Vagina (tissue), 2 donors: ENCODE measurements around the gene MSI2. TPM values are rescaled to one million over a fixed set of nuclear protein-coding genes. Genes with fewer than 3 reads are reported as not detected.

Experiments
- DNase-seq, 2 donors: peaks; one replicate each; pipeline ENCODE4 v3.0.0-alpha.2; 2017; ENCODE audit errors: extremely low spot score in 2 of 2
- H3K27ac ChIP-seq: fragments of 200-600 bp; sonication (generic); one replicate; pipeline ENCODE4 v1.5.1; 2019
- H3K27me3 ChIP-seq: fragments of 200-600 bp; sonication (generic); one replicate; pipeline ENCODE4 v1.5.1; 2019
- H3K36me3 ChIP-seq, 2 donors: fragments of 200-600 bp; sonication (generic); one replicate each; pipeline ENCODE4 v1.5.1; 2017 to 2019
- H3K4me1 ChIP-seq: fragments of 200-600 bp; sonication (generic); one replicate; pipeline ENCODE4 v1.5.1; 2019
- H3K4me3 ChIP-seq, 2 donors: fragments of 200-600 bp; sonication (generic); 1 replicate in 1 of 2; 2 replicates in 1 of 2; pipeline ENCODE4 v1.5.1; 2016 to 2019
- H3K9me3 ChIP-seq: fragments of 200-600 bp; sonication (generic); one replicate; pipeline ENCODE4 v1.5.1; 2019
- POLR2A ChIP-seq, 2 donors: fragments of 450-650 bp; IDR thresholded peaks; one replicate each; pipeline ENCODE4 v1.6.1; 2017; ENCODE audit warnings: antibody characterized with exemption in 2 of 2, mild to moderate bottlenecking in 2 of 2, moderate library complexity in 2 of 2
- POLR2AphosphoS5 ChIP-seq, 2 donors: sonication (generic); formaldehyde crosslinking; IDR thresholded peaks; one replicate each; pipeline ENCODE4 v1.9.0; 2017; ENCODE audit warnings: antibody characterized with exemption in 2 of 2, mild to moderate bottlenecking in 2 of 2, low read depth in 1 of 2; ENCODE audit not compliant: insufficient read depth in 1 of 2
- intact Hi-C: fragments of 100-400 bp; cut with DNase I; formaldehyde crosslinking; loops from one replicate; pipeline ENCODE4 v1.15.1; 2023
- total RNA-seq: library from RNA; depleted of rRNA; stranded (reverse); fragments of >200 nt; gene quantifications from one replicate; pipeline ENCODE4 v1.2.3, GENCODE V29; 2016
- TF ChIP-seq, protein P1 (sequence below), 3 experiments: fragments of 450-650 bp in 2 of 3; fragments of 200-600 bp in 1 of 3; sonication (generic) in 1 of 3; IDR thresholded peaks; one replicate each; pipeline ENCODE4 v1.5.1; 2017 to 2019; ENCODE audit warnings: antibody characterized with exemption in 3 of 3, mild to moderate bottlenecking in 2 of 3, moderate library complexity in 2 of 3

MSI2 gene
- total RNA-seq, 1 donor from 2014 or later = 27.3 TPM

DNA sequence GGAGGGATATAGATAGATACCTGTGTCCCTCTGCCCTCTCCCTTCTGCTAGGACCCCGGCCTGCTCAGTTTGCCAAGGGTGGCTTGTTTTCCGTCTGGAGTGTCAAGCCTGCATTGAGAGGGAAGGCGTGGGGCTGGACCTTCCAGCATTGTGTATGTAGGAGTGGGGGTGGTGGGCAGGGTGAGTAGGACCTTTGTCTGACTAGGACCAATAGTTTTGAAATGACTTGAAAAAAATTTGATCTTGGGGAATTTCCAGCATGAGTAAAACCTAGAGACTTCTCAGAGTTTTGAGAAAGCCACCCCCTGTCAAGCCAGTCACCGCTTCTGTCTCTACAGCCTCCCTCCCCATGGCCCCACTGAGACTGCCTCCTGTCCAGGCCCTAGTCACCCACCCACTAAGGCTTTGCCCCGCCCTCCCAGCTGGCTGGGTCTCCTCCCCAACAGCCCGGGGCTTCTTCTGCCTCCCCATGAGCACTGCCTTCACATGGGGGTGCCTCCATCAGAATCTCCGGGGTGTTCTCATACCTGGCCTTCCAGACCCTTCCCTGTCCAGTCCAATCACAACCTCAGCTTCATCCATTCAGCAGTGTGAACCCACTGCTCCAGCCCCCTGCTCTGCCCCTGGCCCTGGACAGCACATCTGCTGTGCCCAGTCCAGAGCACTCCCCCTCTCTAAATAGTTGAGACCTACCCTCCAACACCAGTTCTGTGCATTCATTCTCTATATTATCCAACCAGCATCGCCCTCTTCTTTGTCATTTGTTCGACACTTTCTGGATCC, 207.0 kb downstream of the MSI2 start:
- Histone ChIP-seq H3K27me3 (no peaks in the 10 kb centered on the region), H3K36me3 (no peaks in the 10 kb centered on the region), H3K27ac (no peak overlapping the region), H3K9me3 (no peaks in the 10 kb centered on the region), H3K4me1 (peaks cover 4% of the 10 kb centered on the region), H3K4me3 (no peak overlapping the region)
- DNase-seq = no peak
- intact Hi-C loops = no loop called here
- TF ChIP-seq POLR2A (IDR thresholded peaks at IDR 0.05) (no peak), POLR2AphosphoS5 (IDR thresholded peaks at IDR 0.05; ENCODE audit: insufficient read depth in 1 of 2, low read depth in 1 of 2) (no peak)
- TF ChIP-seq, protein P1, sequence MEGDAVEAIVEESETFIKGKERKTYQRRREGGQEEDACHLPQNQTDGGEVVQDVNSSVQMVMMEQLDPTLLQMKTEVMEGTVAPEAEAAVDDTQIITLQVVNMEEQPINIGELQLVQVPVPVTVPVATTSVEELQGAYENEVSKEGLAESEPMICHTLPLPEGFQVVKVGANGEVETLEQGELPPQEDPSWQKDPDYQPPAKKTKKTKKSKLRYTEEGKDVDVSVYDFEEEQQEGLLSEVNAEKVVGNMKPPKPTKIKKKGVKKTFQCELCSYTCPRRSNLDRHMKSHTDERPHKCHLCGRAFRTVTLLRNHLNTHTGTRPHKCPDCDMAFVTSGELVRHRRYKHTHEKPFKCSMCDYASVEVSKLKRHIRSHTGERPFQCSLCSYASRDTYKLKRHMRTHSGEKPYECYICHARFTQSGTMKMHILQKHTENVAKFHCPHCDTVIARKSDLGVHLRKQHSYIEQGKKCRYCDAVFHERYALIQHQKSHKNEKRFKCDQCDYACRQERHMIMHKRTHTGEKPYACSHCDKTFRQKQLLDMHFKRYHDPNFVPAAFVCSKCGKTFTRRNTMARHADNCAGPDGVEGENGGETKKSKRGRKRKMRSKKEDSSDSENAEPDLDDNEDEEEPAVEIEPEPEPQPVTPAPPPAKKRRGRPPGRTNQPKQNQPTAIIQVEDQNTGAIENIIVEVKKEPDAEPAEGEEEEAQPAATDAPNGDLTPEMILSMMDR (IDR thresholded peaks at IDR 0.05) = no peak

DNA sequence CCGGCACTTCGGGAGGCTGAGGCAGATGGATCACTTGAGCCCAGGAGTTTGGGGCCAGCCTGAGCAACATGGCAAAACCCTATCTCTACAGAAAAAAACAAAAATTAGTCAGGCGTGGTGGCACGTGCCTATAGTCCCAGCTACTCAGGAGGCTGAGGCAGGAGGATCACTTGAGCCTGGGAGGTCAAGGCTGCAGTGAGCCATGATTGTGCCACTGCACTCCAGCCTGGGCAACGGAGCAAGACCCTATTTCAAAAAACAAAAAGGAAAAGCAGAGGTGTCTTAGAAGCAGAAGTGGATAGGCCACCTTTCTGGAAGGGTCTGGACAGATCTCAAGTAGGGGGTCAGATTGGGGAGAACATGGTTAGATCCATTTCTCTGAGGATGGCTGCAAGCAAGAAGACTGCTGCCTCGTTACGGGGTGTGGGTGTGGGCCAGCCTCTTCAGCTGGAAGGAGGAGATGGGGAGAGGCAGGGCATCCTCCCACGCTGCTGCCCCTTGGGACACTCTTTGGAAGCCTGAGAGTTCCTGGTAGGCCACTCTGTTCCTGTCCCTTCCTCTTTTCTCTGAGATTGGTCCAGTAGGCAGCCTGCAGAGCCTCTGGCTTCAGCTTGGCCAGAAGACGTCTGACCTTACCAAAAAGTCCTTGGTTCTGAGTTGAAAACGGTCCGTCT, 208.0 kb downstream of the MSI2 start:
- DNase-seq = no peak
- Histone ChIP-seq H3K4me1 (peaks cover 4% of the 10 kb centered on the region), H3K27ac (no peak overlapping the region), H3K9me3 (no peaks in the 10 kb centered on the region), H3K36me3 (no peaks in the 10 kb centered on the region), H3K27me3 (no peaks in the 10 kb centered on the region), H3K4me3 (no peak overlapping the region)
- TF ChIP-seq POLR2A (IDR thresholded peaks at IDR 0.05) (no peak), POLR2AphosphoS5 (IDR thresholded peaks at IDR 0.05; ENCODE audit: insufficient read depth in 1 of 2, low read depth in 1 of 2) (no peak)
- TF ChIP-seq, protein P1 (IDR thresholded peaks at IDR 0.05) = no peak
- intact Hi-C loops = no loop called here

DNA sequence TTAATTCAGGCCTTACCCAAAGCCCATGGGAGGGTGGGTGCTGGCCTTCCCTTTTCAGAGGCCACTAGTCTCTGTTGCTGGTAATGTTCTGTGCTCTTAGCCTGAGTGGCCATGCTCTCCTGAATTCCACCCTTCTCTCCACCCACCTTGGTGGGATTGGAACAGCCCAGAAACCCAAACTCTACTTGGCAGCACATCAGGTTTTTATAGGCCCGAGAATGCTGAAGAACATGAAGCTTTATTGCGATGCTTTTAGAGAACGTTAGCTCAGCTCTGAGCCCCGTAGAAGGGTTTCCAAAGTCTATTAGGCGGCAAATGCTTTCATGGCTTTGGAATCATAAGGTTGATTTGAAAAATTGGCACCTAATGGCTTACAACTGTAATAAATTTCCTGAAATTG, 209.3 kb downstream of the MSI2 start:
- TF ChIP-seq POLR2A (IDR thresholded peaks at IDR 0.05) (no peak), POLR2AphosphoS5 (IDR thresholded peaks at IDR 0.05; ENCODE audit: insufficient read depth in 1 of 2, low read depth in 1 of 2) (no peak)
- TF ChIP-seq, protein P1 (IDR thresholded peaks at IDR 0.05) = no peak
- Histone ChIP-seq H3K27me3 (no peaks in the 10 kb centered on the region), H3K27ac (no peak overlapping the region), H3K9me3 (no peaks in the 10 kb centered on the region), H3K4me1 (peaks cover 4% of the 10 kb centered on the region), H3K36me3 (no peaks in the 10 kb centered on the region), H3K4me3 (no peak overlapping the region)
- no peak for DNase-seq
- intact Hi-C loops = no loop called here

DNA sequence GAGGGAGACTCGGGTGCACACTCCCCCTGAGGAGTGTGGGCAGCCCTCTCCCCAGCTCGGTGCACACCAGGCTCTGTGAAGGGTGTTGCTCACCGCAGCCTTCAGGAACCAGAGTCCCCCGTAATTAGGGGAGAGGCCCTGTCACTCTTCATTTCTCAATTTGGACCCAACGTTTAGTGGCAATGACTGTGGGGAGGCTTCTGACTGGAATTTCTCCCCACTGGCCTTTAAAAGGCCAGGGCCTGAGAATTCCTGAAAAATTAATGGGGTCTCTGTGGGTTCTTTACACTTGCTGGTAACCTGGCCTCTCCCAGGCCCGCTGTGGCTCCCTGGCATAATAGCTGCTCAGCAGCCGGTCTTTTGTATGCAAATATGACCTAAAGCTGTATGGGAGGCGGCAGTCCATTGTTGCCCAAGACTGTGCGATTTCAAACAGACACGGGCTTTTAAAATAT, 209.7 kb downstream of the MSI2 start:
- intact Hi-C loops = no loop called here
- DNase-seq = no peak

More for the DNA sequence above, 209.7 kb downstream of the MSI2 start:
- H3K4me3 ChIP-seq = no peak overlapping the region
- no peak overlapping the region for H3K27ac ChIP-seq
- no peaks in the 10 kb centered on the region for H3K9me3 ChIP-seq
- peaks cover 3% of the 10 kb centered on the region for H3K4me1 ChIP-seq
- no peaks in the 10 kb centered on the region for H3K27me3 ChIP-seq
- H3K36me3 ChIP-seq = no peaks in the 10 kb centered on the region
- TF ChIP-seq, protein P1 (IDR thresholded peaks at IDR 0.05) = no peak
- TF ChIP-seq POLR2A (IDR thresholded peaks at IDR 0.05) (no peak), POLR2AphosphoS5 (IDR thresholded peaks at IDR 0.05; ENCODE audit: insufficient read depth in 1 of 2, low read depth in 1 of 2) (no peak)
